WTC11 (cell line): ENCODE results near the gene MSGN1. TPM values are rescaled to one million over a fixed set of nuclear protein-coding genes. Genes with fewer than 3 reads are reported as not detected.

ENCODE experiments used
- ATAC-seq: fragments of 200-7000 bp; cut with Tn5 transposase; 2 replicates; pipeline ENCODE4 v1.10.0; 2021; ENCODE audit warnings: mild to moderate bottlenecking, moderate library complexity
- CTCF ChIA-PET: fragments of 300-600 bp; sonication (Branson Sonifier 250); formaldehyde crosslinking; loops from one replicate; lab custom pipeline; 2021; ENCODE audit warnings: antibody characterized with exemption; lab: Charles Lee
- POLR2A ChIA-PET: fragments of 350-600 bp; sonication (Branson Sonifier 250); formaldehyde crosslinking; loops from one replicate; lab custom pipeline; 2021; ENCODE audit warnings: antibody characterized with exemption; lab: Charles Lee
- DNase-seq: peaks from one replicate; pipeline ENCODE4 v3.0.0; 2021; ENCODE audit warnings: low spot score
- H3K27ac Mint-ChIP-seq: 2 replicates; pipeline ENCODE4 v1.8.0; 2021; ENCODE audit warnings: mixed read lengths
- H3K27me3 Mint-ChIP-seq: 2 replicates; pipeline ENCODE4 v1.8.0; 2021; ENCODE audit warnings: low read depth, mild to moderate bottlenecking, moderate library complexity, mixed read lengths
- H3K36me3 Mint-ChIP-seq: 2 replicates; pipeline ENCODE4 v1.8.0; 2021; ENCODE audit warnings: mixed read lengths
- H3K4me1 Mint-ChIP-seq: 2 replicates; pipeline ENCODE4 v1.8.0; 2022; ENCODE audit warnings: mixed read lengths
- H3K4me3 Mint-ChIP-seq: 2 replicates; pipeline ENCODE4 v1.8.0; 2021; ENCODE audit warnings: mild to moderate bottlenecking, moderate library complexity, mixed read lengths
- H3K9me3 Mint-ChIP-seq: 2 replicates; pipeline ENCODE4 v1.8.0; 2021; ENCODE audit warnings: mixed read lengths
- ATF1 ChIP-seq: sonication (generic); formaldehyde crosslinking; IDR thresholded peaks from 2 replicates; pipeline ENCODE4 v1.8.1; 2023; ENCODE audit warnings: mild to moderate bottlenecking, moderate library complexity, missing genetic modification reagents
- CREB1 ChIP-seq: sonication (generic); formaldehyde crosslinking; IDR thresholded peaks from 2 replicates; pipeline ENCODE4 v1.8.0; 2023; ENCODE audit warnings: mild to moderate bottlenecking, missing genetic modification reagents
- CREM ChIP-seq: sonication (generic); formaldehyde crosslinking; IDR thresholded peaks from 2 replicates; pipeline ENCODE4 v1.8.1; 2022; ENCODE audit warnings: mild to moderate bottlenecking, missing genetic modification reagents, moderate library complexity
- E2F5 ChIP-seq: sonication (generic); formaldehyde crosslinking; IDR thresholded peaks from 2 replicates; pipeline ENCODE4 v1.8.1; 2022; ENCODE audit warnings: mild to moderate bottlenecking, moderate library complexity, missing genetic modification reagents
- ERG ChIP-seq: fragments of 250-450 bp; sonication (Bioruptor Pico); IDR thresholded peaks from 2 replicates; pipeline ENCODE4 v1.8.0; 2021; ENCODE audit warnings: mild to moderate bottlenecking
- ESRRA ChIP-seq: sonication (generic); formaldehyde crosslinking; IDR thresholded peaks from 2 replicates; pipeline ENCODE4 v1.8.1; 2022; ENCODE audit warnings: mild to moderate bottlenecking, missing genetic modification reagents, borderline replicate concordance
- FOXK1 ChIP-seq: sonication (generic); formaldehyde crosslinking; IDR thresholded peaks from 2 replicates; pipeline ENCODE4 v1.8.0; 2022; ENCODE audit warnings: mild to moderate bottlenecking, moderate library complexity, missing genetic modification reagents
- FOXP1 ChIP-seq: sonication (generic); formaldehyde crosslinking; IDR thresholded peaks from 2 replicates; pipeline ENCODE4 v1.8.0; 2022; ENCODE audit warnings: missing genetic modification reagents, mild to moderate bottlenecking, moderate library complexity, borderline replicate concordance
- GRHL2 ChIP-seq: fragments of 250-450 bp; sonication (Bioruptor Pico); IDR thresholded peaks from 2 replicates; pipeline ENCODE4 v1.8.0; 2022; ENCODE audit warnings: mild to moderate bottlenecking, moderate library complexity; ENCODE audit not compliant: insufficient replicate concordance, severe bottlenecking
- HMGA2 ChIP-seq: fragments of 250-450 bp; sonication (Bioruptor Pico); IDR thresholded peaks from 2 replicates; pipeline ENCODE4 v1.4.0; 2021; ENCODE audit warnings: mild to moderate bottlenecking, moderate library complexity
- HMGXB4 ChIP-seq: sonication (generic); formaldehyde crosslinking; IDR thresholded peaks from 2 replicates; pipeline ENCODE4 v1.8.1; 2023; ENCODE audit warnings: mild to moderate bottlenecking, moderate library complexity, missing genetic modification reagents
- MXD4 ChIP-seq: fragments of 250-450 bp; sonication (Bioruptor Pico); IDR thresholded peaks from 2 replicates; pipeline ENCODE4 v1.8.0; 2021; ENCODE audit warnings: mild to moderate bottlenecking, moderate library complexity, borderline replicate concordance
- NR3C1 ChIP-seq: sonication (generic); formaldehyde crosslinking; conservative IDR thresholded peaks from 2 replicates; pipeline ENCODE4 v1.8.1; 2023; ENCODE audit warnings: low read depth, mild to moderate bottlenecking, missing genetic modification reagents
- PRRX2 ChIP-seq: fragments of 250-450 bp; sonication (Bioruptor Pico); IDR thresholded peaks from 2 replicates; pipeline ENCODE4 v1.8.0; 2021; ENCODE audit warnings: mild to moderate bottlenecking
- RELA ChIP-seq: sonication (generic); formaldehyde crosslinking; IDR thresholded peaks from 2 replicates; pipeline ENCODE4 v1.8.1; 2022; ENCODE audit warnings: missing genetic modification reagents, mild to moderate bottlenecking, borderline replicate concordance
- SP1 ChIP-seq: sonication (generic); formaldehyde crosslinking; conservative IDR thresholded peaks from 2 replicates; pipeline ENCODE4 v1.8.1; 2022; ENCODE audit warnings: missing genetic modification reagents
- TCF7 ChIP-seq: sonication (generic); formaldehyde crosslinking; IDR thresholded peaks from 2 replicates; pipeline ENCODE4 v1.8.0; 2022; ENCODE audit warnings: mild to moderate bottlenecking, low read depth, missing genetic modification reagents, moderate library complexity
- TP53 ChIP-seq: sonication (generic); formaldehyde crosslinking; IDR thresholded peaks from 2 replicates; pipeline ENCODE4 v1.8.1; 2023; ENCODE audit warnings: mild to moderate bottlenecking, missing genetic modification reagents
- ZNF121 ChIP-seq: sonication (generic); formaldehyde crosslinking; IDR thresholded peaks from 2 replicates; pipeline ENCODE4 v1.8.0; 2023; ENCODE audit warnings: missing genetic modification reagents
- ZNF232 ChIP-seq: sonication (generic); formaldehyde crosslinking; IDR thresholded peaks from 2 replicates; pipeline ENCODE4 v1.8.0; 2022; ENCODE audit warnings: mild to moderate bottlenecking, missing genetic modification reagents
- ZNF317 ChIP-seq: sonication (generic); formaldehyde crosslinking; IDR thresholded peaks from 2 replicates; pipeline ENCODE4 v1.8.1; 2023; ENCODE audit warnings: low read depth, mild to moderate bottlenecking, moderate library complexity, missing genetic modification reagents, borderline replicate concordance
- ZNF423 ChIP-seq: fragments of 250-450 bp; sonication (Bioruptor Pico); IDR thresholded peaks from 2 replicates; pipeline ENCODE4 v2.1.2; 2022; ENCODE audit warnings: mild to moderate bottlenecking, moderate library complexity
- ZSCAN18 ChIP-seq: fragments of 250-450 bp; sonication (Bioruptor Pico); IDR thresholded peaks from 2 replicates; pipeline ENCODE4 v2.1.2; 2022; ENCODE audit warnings: mild to moderate bottlenecking, moderate library complexity
- total RNA-seq: library from RNA; stranded (reverse); gene quantifications from 3 replicates; pipeline ENCODE4 v1.2.3, GENCODE V29; 2021

MSGN1 gene
- total RNA-seq, 1 experiment from 2014 or later = not detected

GRCh38 chr2:17814601-17815000 is 1.7 kb upstream of the MSGN1 start (continued):
- no peak for TF ChIP-seq HMGXB4 (CRISPR knock-in tag)
- no peak for TF ChIP-seq FOXP1 (CRISPR knock-in tag)
- TF ChIP-seq CREB1 (CRISPR knock-in tag) = no peak
- no peak for TF ChIP-seq ZNF423 (CRISPR knock-in tag)
- no peak for TF ChIP-seq ZNF232 (CRISPR knock-in tag)
- TF ChIP-seq, all 79 proteins: peak for 0

- POLR2A ChIA-PET = no interaction called here
- Mint-ChIP-seq H3K27me3 (peaks cover 5% of the 10 kb centered on the region), H3K27ac (0 out of 2 replicates have a peak overlapping the region, but pooled peaks have one; percentile 28), H3K4me1 (peaks cover 25% of the 10 kb centered on the region), H3K4me3 (no peak overlapping the region), H3K9me3 (no peaks in the 10 kb centered on the region), H3K36me3 (no peaks in the 10 kb centered on the region)
- TF ChIP-seq TP53 (CRISPR knock-in tag) (no peak), ZSCAN18 (CRISPR knock-in tag) (no peak), E2F5 (CRISPR knock-in tag) (no peak), HMGA2 (no peak), FOXK1 (CRISPR knock-in tag) (no peak), RELA (no peak), TCF7 (CRISPR knock-in tag) (no peak), PRRX2 (CRISPR knock-in tag) (no peak), SP1 (no peak), ESRRA (CRISPR knock-in tag) (no peak), ERG (no peak), ZNF121 (CRISPR knock-in tag) (no peak), ZNF317 (CRISPR knock-in tag) (no peak), GRHL2 (CRISPR knock-in tag) (no peak), ATF1 (CRISPR knock-in tag) (no peak), CREM (no peak), MXD4 (CRISPR knock-in tag) (no peak), NR3C1 (CRISPR knock-in tag) (no peak)
- CTCF ChIA-PET = no interaction called here
- ATAC-seq (peak; percentile 56), DNase-seq (no peak)
Observed at GRCh38 chr2:17815468-17816184, 634 bp upstream of the MSGN1 start.
